SK-N-SH treated with all-trans-retinoic acid at 6 μM for 48 hours (cell line): ENCODE results near the gene ZNF358.

ENCODE experiments used
- ATAC-seq: fragments of 200-7000 bp; cut with Tn5 transposase; 3 replicates; pipeline ENCODE4 v1.9.1; 2020; ENCODE audit warnings: mild to moderate bottlenecking, moderate library complexity
- ARNTL ChIP-seq: fragments of 450-650 bp; formaldehyde crosslinking; IDR thresholded peaks from 2 replicates; pipeline ENCODE4 v1.5.0; 2020; ENCODE audit warnings: low read depth, mild to moderate bottlenecking, moderate library complexity, borderline replicate concordance
- BACH2 ChIP-seq: fragments of 250-450 bp; sonication (Bioruptor Pico); IDR thresholded peaks from 2 replicates; pipeline ENCODE4 v1.9.0; 2021; ENCODE audit warnings: mild to moderate bottlenecking, borderline replicate concordance
- CREB5 ChIP-seq: fragments of 250-450 bp; sonication (Bioruptor Pico); IDR thresholded peaks from 2 replicates; pipeline ENCODE4 v1.5.1; 2020; ENCODE audit warnings: low read depth, mild to moderate bottlenecking, moderate library complexity
- CSDC2 ChIP-seq: fragments of 250-450 bp; sonication (Bioruptor Pico); IDR thresholded peaks from 2 replicates; pipeline ENCODE4 v1.5.0; 2020; ENCODE audit warnings: mild to moderate bottlenecking, moderate library complexity
- CSRNP3 ChIP-seq: fragments of 250-450 bp; sonication (Bioruptor Pico); IDR thresholded peaks from 2 replicates; pipeline ENCODE4 v1.5.1; 2021; ENCODE audit warnings: mild to moderate bottlenecking, moderate library complexity
- ESRRG ChIP-seq: fragments of 250-450 bp; sonication (Bioruptor Pico); IDR thresholded peaks from 2 replicates; pipeline ENCODE4 v1.6.1; 2021; ENCODE audit warnings: mild to moderate bottlenecking
- GLIS3 ChIP-seq: fragments of 250-450 bp; sonication (Bioruptor Pico); IDR thresholded peaks from 2 replicates; pipeline ENCODE4 v1.5.0; 2020; ENCODE audit warnings: mild to moderate bottlenecking, moderate library complexity
- ISL1 ChIP-seq: fragments of 250-450 bp; sonication (Bioruptor Pico); IDR thresholded peaks from 2 replicates; pipeline ENCODE4 v2.1.2; 2022; ENCODE audit warnings: mild to moderate bottlenecking, moderate library complexity
- OSR1 ChIP-seq: fragments of 250-450 bp; sonication (Bioruptor Pico); IDR thresholded peaks from 2 replicates; pipeline ENCODE4 v1.8.0; 2022; ENCODE audit warnings: moderate library complexity, mild to moderate bottlenecking, inconsistent platforms
- PATZ1 ChIP-seq: fragments of 250-450 bp; sonication (Bioruptor Pico); IDR thresholded peaks from 2 replicates; pipeline ENCODE4 v1.8.0; 2020; ENCODE audit warnings: mild to moderate bottlenecking, moderate library complexity, borderline replicate concordance
- POU6F1 ChIP-seq: fragments of 250-450 bp; sonication (Bioruptor Pico); IDR thresholded peaks from 2 replicates; pipeline ENCODE4 v1.8.0; 2021; ENCODE audit warnings: low read depth, mild to moderate bottlenecking, moderate library complexity, borderline replicate concordance
- RARB ChIP-seq: fragments of 250-450 bp; sonication (Bioruptor Pico); IDR thresholded peaks from 2 replicates; pipeline ENCODE4 v1.8.0; 2021; ENCODE audit warnings: mild to moderate bottlenecking, moderate library complexity
- SNAI2 ChIP-seq: fragments of 250-450 bp; sonication (Bioruptor Pico); IDR thresholded peaks from 2 replicates; pipeline ENCODE4 v1.5.0; 2020; ENCODE audit warnings: mild to moderate bottlenecking, moderate library complexity
- TCF4 ChIP-seq: fragments of 250-450 bp; sonication (Bioruptor Pico); IDR thresholded peaks from 2 replicates; pipeline ENCODE4 v1.8.0; 2021; ENCODE audit warnings: mild to moderate bottlenecking, moderate library complexity, borderline replicate concordance
- TOX ChIP-seq: fragments of 250-450 bp; sonication (Bioruptor Pico); IDR thresholded peaks from 2 replicates; pipeline ENCODE4 v1.8.0; 2021; ENCODE audit warnings: mild to moderate bottlenecking, moderate library complexity, borderline replicate concordance
- TSHZ2 ChIP-seq: fragments of 250-450 bp; sonication (Bioruptor Pico); IDR thresholded peaks from 2 replicates; pipeline ENCODE4 v1.5.0; 2020; ENCODE audit warnings: mild to moderate bottlenecking, moderate library complexity
- ZC3H10 ChIP-seq: fragments of 250-450 bp; sonication (Bioruptor Pico); IDR thresholded peaks from 2 replicates; pipeline ENCODE4 v1.5.1; 2021; ENCODE audit warnings: mild to moderate bottlenecking, moderate library complexity
- ZFP3 ChIP-seq: fragments of 250-450 bp; sonication (Bioruptor Pico); IDR thresholded peaks from 2 replicates; pipeline ENCODE4 v1.5.0; 2020; ENCODE audit warnings: mild to moderate bottlenecking, moderate library complexity
- ZFP30 ChIP-seq: fragments of 450-650 bp; formaldehyde crosslinking; IDR thresholded peaks from 2 replicates; pipeline ENCODE4 v1.5.0; 2022; ENCODE audit warnings: mild to moderate bottlenecking, moderate library complexity
- ZNF565 ChIP-seq: fragments of 450-650 bp; formaldehyde crosslinking; conservative IDR thresholded peaks from 2 replicates; pipeline ENCODE4 v1.5.0; 2020; ENCODE audit warnings: low read depth, mild to moderate bottlenecking, moderate library complexity
- ZNF70 ChIP-seq: fragments of 450-650 bp; formaldehyde crosslinking; IDR thresholded peaks from 2 replicates; pipeline ENCODE4 v1.5.0; 2020; ENCODE audit warnings: mild to moderate bottlenecking, moderate library complexity
- ZNF8 ChIP-seq: fragments of 450-650 bp; formaldehyde crosslinking; IDR thresholded peaks from 2 replicates; pipeline ENCODE4 v1.5.0; 2020; ENCODE audit warnings: mild to moderate bottlenecking, moderate library complexity

The ZNF358 gene

GRCh38 chr19:7550169-7550770 lies 34.4 kb downstream of the ZNF358 start:
- ATAC-seq, result no peak
- TF ChIP-seq GLIS3 (no peak), ZNF565 (CRISPR knock-in tag) (no peak), ZNF8 (no peak), CSRNP3 (no peak), TCF4 (CRISPR knock-in tag) (no peak)

- TF ChIP-seq ARNTL (no peak), ZNF70 (CRISPR knock-in tag) (no peak), TSHZ2 (peak; percentile 92), ZFP3 (CRISPR knock-in tag) (no peak)
- TF ChIP-seq, all 23 proteins: peak for 1
- peak; percentile 86 for ATAC-seq
These were observed 35.3 kb downstream of the ZNF358 start for GRCh38 chr19:7550987-7551761.

GRCh38 chr19:7552781-7553180 lies 36.9 kb downstream of the ZNF358 start:
- no peak for ATAC-seq
- TF ChIP-seq ARNTL, result no peak
- TF ChIP-seq TOX (CRISPR knock-in tag), result no peak
- TF ChIP-seq ZC3H10 (CRISPR knock-in tag), result no peak
- no peak for TF ChIP-seq ISL1 (CRISPR knock-in tag)
- TF ChIP-seq ZFP30 (CRISPR knock-in tag), result no peak
- TF ChIP-seq BACH2 (CRISPR knock-in tag), result no peak
- no peak for TF ChIP-seq ZNF565 (CRISPR knock-in tag)
- TF ChIP-seq PATZ1, result no peak
- no peak for TF ChIP-seq CSRNP3
- no peak for TF ChIP-seq TSHZ2
- no peak for TF ChIP-seq POU6F1 (CRISPR knock-in tag)
- no peak for TF ChIP-seq RARB (CRISPR knock-in tag)
- TF ChIP-seq SNAI2 (CRISPR knock-in tag), result no peak
- TF ChIP-seq ESRRG (CRISPR knock-in tag), result no peak
- no peak for TF ChIP-seq CREB5 (CRISPR knock-in tag)
- no peak for TF ChIP-seq OSR1 (CRISPR knock-in tag)
- TF ChIP-seq CSDC2 (CRISPR knock-in tag), result no peak
- no peak for TF ChIP-seq ZNF70 (CRISPR knock-in tag)
